ENCODE measurements around the gene CSF2RB.

The CSF2RB gene

DNA sequence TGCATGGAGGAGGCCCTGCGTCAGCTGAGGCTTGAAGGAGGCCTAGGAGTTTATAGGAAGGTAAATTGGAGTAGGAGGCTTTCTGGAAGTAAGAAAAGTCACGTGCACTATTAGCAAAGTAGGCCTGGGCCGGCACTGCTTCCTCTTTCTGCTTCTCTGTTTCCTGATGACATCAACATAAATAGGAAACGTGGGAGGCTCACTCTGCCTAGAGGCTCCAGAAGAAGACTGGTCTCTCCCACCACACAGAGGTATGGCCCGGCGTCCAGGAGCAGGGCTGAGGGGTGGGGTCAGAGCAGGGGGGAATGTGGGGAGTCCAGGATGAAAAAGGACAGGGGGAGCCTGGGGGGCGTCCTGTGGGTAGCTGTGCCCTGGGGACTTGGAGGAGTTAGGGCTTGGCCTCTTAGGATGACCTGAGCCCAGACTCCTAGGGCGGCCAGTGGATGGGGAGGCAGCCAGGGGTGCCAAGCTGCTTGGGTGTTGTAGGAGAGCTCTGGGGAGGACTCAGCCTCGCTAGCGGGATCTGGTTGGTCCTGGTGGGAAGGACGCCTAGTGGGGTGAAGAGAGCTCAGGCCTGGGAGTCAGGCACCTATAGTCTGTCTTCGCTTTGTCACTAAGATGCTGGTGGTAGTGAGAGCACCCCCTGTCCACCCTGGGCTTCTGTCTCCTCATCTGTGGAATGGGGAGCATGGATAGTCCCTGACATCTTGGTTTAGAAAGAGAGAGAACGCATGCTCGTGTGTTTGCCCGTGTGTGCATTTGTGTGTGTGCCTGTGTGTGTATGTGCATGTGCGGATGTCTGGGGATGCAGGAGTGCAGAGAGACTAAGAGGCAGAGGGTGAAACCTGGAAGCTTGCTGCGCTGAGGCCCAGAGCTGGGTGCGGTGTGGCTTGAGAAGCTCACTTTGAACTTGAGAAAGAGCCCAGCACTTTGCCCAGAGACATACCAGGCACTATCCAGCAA is at the start of gene CSF2RB:
TSS of gene CSF2RB (plus strand) at position 202 of the 963 bp plus-strand sequence. CDS start 8,580 bp downstream, outside the sequence.
- DNase-seq (ENCODE audit: low spot score) = peak; percentile 44

DNA sequence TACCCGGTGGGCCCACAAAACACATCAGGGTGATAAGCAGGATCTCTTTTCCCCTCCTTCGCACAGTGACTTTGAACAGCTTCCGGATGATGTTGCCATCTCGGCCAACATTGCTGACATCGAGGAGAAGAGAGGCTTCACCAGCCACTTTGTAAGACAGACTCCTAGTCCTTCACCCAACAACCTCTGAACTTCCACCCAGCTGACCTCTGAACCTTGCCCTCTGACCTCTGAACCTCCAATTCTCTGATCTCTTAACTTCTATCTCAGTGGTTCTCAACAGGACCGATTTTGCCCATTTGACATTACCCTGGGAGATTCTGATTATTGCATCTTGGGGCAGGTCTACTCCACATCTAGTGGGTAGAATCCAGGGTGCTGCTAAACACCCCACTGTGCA is 49.4 kb upstream of the CSF2RB start:
- DNase-seq (ENCODE audit: low spot score) = no peak

DNA sequence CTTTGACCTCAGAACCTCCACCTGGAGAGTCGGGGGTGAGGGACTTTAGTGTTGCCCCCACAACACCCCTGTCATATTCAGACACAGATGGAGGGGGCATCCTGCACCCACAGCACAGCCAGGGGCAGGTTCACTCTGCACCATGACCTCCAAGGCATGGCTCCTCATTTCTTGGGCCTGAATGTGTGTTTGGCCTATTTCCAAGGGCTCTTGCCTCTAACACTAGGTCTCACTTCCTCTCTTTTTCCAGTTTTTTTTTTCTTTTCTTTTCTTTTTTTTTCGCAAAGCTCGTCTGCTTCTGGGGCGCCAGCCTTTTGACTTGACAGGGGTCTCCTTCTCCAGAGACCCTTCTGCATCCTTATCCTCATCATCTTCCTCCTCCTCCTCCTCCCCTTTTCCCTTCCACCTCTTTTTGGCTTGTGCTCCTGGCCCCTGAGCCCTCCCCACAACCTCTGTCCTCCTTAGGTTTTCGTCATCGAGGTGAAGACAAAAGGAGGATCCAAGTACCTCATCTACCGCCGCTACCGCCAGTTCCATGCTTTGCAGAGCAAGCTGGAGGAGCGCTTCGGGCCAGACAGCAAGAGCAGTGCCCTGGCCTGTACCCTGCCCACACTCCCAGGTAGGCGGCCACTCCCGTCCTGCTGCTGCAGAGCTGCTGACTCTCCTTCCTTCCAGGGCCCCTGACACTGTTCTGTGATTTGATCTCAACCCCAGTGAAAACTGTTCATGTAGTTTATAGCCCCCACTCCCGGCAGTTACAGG is 48.8 kb upstream of the CSF2RB start:
- DNase-seq (ENCODE audit: low spot score) = no peak

- peak; percentile 55 for DNase-seq (ENCODE audit: low spot score)
Measured at GRCh38 chr22:36865346-36865745, 48.1 kb upstream of the CSF2RB start.

- DNase-seq (ENCODE audit: low spot score) = no peak
Measured at GRCh38 chr22:36867695-36868094, 45.7 kb upstream of the CSF2RB start.

GRCh38 chr22:36868546-36869181 is 44.8 kb upstream of the CSF2RB start:
- no peak for DNase-seq (ENCODE audit: low spot score)

DNA sequence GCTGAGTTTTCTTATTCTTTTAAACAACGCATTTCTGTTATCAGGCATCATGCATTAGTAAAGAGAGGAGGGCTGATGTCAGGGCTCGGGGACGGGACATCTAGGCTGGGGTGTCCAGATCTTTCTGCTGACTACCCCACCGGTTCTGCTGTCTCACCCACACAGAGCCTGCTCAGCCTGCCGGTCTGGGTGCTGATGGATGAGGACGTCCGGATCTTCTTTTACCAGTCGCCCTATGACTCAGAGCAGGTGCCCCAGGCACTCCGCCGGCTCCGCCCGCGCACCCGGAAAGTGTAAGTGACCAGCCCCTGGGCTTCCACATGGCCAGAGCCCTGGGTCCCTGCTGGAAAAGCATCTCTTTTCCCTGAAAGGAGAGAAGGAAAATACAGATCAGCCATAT is 43.2 kb upstream of the CSF2RB start:
- DNase-seq (ENCODE audit: low spot score) = no peak

DNA sequence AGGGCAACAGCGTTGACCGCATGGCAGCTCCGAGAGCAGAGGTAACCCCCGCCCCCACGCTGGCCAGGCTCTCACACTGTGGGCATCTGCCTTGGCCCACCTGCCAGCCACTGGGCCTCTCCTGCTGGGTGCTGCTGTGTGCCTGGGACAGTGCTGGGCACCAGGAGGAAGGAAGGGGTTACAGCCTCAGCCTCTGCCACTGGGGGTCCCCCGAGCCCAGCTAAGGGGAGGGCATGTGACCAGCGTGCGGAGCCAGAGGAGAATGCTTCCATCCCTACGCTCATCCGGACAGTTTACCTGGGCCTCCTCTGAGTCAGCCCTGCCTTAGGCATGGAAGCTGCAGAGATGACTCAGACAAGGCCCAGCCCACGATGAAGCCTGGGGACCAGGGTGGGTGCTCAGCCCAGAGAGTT is 41.8 kb upstream of the CSF2RB start:
- no peak for DNase-seq (ENCODE audit: low spot score)

- DNase-seq (ENCODE audit: low spot score) = no peak
Measured at GRCh38 chr22:36872084-36872483, 41.3 kb upstream of the CSF2RB start.

GRCh38 chr22:36872866-36873498 is 40.4 kb upstream of the CSF2RB start:
- no peak for DNase-seq (ENCODE audit: low spot score)

GRCh38 chr22:36873614-36874308 is 39.7 kb upstream of the CSF2RB start:
- no peak for DNase-seq (ENCODE audit: low spot score)

DNA sequence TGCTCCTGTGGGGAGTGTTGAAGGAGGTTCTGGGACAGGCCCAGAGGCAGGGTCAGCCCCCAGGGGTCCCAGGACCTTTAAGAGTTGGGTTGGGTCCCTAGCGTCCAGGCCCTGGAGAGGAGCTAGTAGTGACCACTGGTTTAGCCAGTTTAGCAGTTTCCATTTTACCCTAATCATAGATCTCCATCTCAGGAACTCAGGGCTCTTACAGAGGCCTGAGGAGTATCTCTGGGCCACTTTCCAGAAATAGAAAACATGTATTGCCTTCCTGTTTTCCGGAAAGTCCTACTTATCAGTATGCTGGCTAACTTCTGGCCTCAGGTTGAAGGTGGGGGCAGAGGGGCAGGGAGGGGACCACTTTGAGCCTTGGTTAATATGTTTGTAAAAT is 39.1 kb upstream of the CSF2RB start:
- no peak for DNase-seq (ENCODE audit: low spot score)

DNA sequence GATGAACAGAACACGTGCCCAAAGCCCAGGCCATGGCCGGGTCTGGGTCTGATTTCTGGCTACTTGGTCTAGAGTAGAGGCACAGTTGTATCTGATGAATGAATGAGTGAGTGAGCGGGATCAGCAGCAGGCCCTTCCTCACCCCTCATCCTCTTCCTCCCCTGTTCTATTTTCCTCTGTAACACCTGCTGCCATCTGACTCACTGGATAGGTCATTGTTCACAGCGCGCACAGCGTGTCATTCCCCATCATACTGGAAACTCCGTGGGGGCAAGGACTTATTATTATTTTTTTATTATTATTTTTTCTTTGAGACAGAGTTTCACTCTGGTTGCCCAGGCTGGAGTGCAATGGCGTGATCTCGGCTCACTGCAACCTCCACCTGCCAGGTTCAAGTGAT is 38.7 kb upstream of the CSF2RB start:
- no peak for DNase-seq (ENCODE audit: low spot score)

DNA sequence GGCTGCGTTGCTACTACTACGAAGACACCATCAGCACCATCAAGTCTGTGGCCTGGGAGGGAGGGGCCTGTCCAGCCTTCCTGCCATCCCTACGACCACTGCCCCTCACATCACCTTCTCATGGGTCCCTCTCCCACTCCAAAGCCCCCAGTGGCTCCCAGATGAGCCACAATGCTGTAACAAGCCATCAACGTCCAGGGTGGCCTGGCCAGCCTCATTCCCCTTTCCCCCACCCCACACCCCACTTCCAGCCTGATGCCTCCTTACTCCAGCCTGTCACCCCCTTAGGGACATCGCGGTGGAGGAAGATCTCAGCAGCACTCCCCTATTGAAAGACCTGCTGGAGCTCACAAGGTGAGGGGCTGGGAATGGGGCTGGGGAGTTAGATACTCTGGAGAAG is 37.7 kb upstream of the CSF2RB start:
- DNase-seq (ENCODE audit: low spot score) = no peak

- peak; percentile 89 for DNase-seq (ENCODE audit: low spot score)
Measured at GRCh38 chr22:36879775-36880174, 33.7 kb upstream of the CSF2RB start.

GRCh38 chr22:36881504-36882245 is 31.8 kb upstream of the CSF2RB start:
- DNase-seq (ENCODE audit: low spot score) = no peak

DNA sequence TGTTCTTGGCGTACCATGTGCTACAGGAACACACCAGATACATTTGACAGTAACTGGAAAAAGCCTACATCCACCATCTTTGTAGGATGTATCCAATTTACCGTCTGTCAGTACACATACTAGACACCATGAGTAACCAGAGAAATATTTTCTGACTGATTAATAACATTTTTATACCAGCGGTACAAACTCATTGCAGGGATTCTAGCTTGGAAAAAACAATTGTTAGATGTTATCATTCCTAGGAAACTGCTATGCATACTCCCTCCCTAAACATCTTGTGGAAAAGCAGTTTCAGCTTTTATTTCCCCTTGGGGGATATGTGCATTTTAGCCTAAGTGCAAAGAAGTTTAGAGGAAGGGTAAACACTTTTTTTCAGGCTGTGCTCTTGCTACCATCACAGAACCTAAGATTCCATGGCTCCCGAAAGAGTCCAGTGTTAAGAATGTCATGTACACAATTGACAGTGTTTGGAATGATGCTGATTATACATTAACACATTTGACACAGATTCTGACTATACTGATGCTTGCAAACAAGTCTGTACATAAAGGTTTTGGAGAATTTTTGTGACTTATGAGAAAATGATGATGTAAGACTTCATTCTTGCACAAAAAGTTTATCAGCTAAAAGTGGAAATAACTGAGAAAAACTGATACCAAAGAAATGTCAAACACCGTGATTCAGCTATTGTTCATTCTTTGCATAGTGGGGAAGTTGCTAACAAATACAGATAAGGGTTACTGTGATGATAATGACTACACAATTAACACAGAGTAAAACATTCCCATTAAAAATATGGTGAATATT is 28.9 kb upstream of the CSF2RB start:
- DNase-seq (ENCODE audit: low spot score) = no peak

GRCh38 chr22:36885474-36885873 is 28.0 kb upstream of the CSF2RB start:
- no peak for DNase-seq (ENCODE audit: low spot score)

DNA sequence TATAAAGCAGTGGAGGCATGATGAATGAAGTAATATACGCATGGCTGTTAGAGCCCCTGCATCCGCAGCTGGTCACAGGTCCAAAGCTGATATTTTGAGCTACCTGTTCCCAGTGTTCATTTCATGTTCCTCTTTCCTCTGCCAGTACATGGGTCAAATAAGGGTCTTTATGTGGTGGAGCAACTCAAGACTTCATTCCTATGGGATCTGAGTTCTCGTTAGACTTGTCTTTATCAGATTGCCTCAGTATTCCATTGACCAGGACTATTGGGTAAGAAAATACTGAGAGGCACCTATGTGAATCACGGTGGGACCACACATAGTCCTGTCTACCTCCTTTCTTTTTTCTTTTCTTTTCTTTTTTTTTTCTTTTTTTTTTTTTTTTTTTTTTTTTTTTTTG is 27.4 kb upstream of the CSF2RB start:
- no peak for DNase-seq (ENCODE audit: low spot score)

- no peak for DNase-seq (ENCODE audit: low spot score)
Measured at GRCh38 chr22:36887162-36887561, 26.3 kb upstream of the CSF2RB start.
